CD8-positive, alpha-beta memory T cell (primary cell): ENCODE results near the gene C16orf96. TPM values are rescaled to one million over a fixed set of nuclear protein-coding genes. Genes with fewer than 3 reads are reported as not detected.
A peak's percentile ranks its signal among the peaks of the same experiment; 100 is the strongest.

ENCODE experiments used
- CTCF ChIA-PET: fragments of 350-600 bp; sonication (Branson Sonifier 250); formaldehyde crosslinking; loops from one replicate; lab custom pipeline; 2021; ENCODE audit warnings: antibody characterized with exemption; lab: Charles Lee
- POLR2A ChIA-PET: fragments of 350-600 bp; sonication (Branson Sonifier 250); formaldehyde crosslinking; loops from one replicate; lab custom pipeline; 2021; ENCODE audit warnings: antibody characterized with exemption; lab: Charles Lee
- DNase-seq, 5 donors: peaks; one replicate each; pipeline versions ENCODE4 v3.0.0 to v3.0.0-alpha.2; 2020 to 2022; ENCODE audit warnings: mixed read lengths in 1 of 5
- H3K27ac ChIP-seq: one replicate; pipeline ENCODE4 v1.7.0; 2013; ENCODE audit warnings: low read depth, mild to moderate bottlenecking, low read length, moderate library complexity
- H3K27me3 ChIP-seq: 2 replicates; pipeline ENCODE4 v1.7.0; 2013; ENCODE audit warnings: low read length, mild to moderate bottlenecking; ENCODE audit not compliant: insufficient read depth, poor library complexity, severe bottlenecking
- H3K36me3 ChIP-seq: 2 replicates; pipeline ENCODE4 v1.7.0; 2013; ENCODE audit warnings: mild to moderate bottlenecking, low read length, moderate library complexity; ENCODE audit not compliant: insufficient read depth
- H3K4me1 ChIP-seq: 2 replicates; pipeline ENCODE4 v1.7.0; 2013; ENCODE audit warnings: mild to moderate bottlenecking, low read length, moderate library complexity; ENCODE audit not compliant: insufficient read depth
- H3K4me3 ChIP-seq: 2 replicates; pipeline ENCODE4 v1.7.0; 2013; ENCODE audit warnings: mild to moderate bottlenecking, low read length
- H3K9me3 ChIP-seq: 2 replicates; pipeline ENCODE4 v1.7.0; 2013; ENCODE audit warnings: mild to moderate bottlenecking, low read length
- H3K27ac Mint-ChIP-seq, 8 donors: one replicate each; pipeline ENCODE4 v1.8.0; 2020 to 2021; ENCODE audit warnings: mixed read lengths in 8 of 8, mild to moderate bottlenecking in 6 of 8, inconsistent platforms in 3 of 8, moderate library complexity in 3 of 8
- H3K27me3 Mint-ChIP-seq, 2 donors: one replicate each; pipeline ENCODE4 v1.8.0; 2020 to 2021; ENCODE audit warnings: mixed read lengths in 2 of 2, mild to moderate bottlenecking in 1 of 2, moderate library complexity in 1 of 2
- H3K36me3 Mint-ChIP-seq, 3 donors: one replicate each; pipeline ENCODE4 v1.8.0; 2020 to 2021; ENCODE audit warnings: mixed read lengths in 3 of 3, inconsistent platforms in 1 of 3, mild to moderate bottlenecking in 1 of 3
- H3K4me1 Mint-ChIP-seq, 3 donors: one replicate each; pipeline ENCODE4 v1.8.0; 2020 to 2021; ENCODE audit warnings: mixed read lengths in 3 of 3, inconsistent platforms in 1 of 3, mild to moderate bottlenecking in 1 of 3
- H3K4me3 Mint-ChIP-seq, 7 donors: one replicate each; pipeline ENCODE4 v1.8.0; 2020 to 2021; ENCODE audit warnings: mixed read lengths in 7 of 7, mild to moderate bottlenecking in 6 of 7, moderate library complexity in 4 of 7, inconsistent platforms in 2 of 7
- H3K9me3 Mint-ChIP-seq, 5 donors: one replicate each; pipeline ENCODE4 v1.8.0; 2020 to 2022; ENCODE audit warnings: mixed read lengths in 5 of 5, mild to moderate bottlenecking in 3 of 5, moderate library complexity in 2 of 5, inconsistent platforms in 1 of 5
- polyA plus RNA-seq: library from polyadenylated mRNA; unstranded; fragments of 300-500 nt; fragmentation: Illumina TruSeq; gene quantifications from one replicate; pipeline ENCODE4 v1.2.3, GENCODE V29; 2021
- total RNA-seq, 2 experiments: library from RNA; stranded (reverse); gene quantifications; one replicate each; pipeline ENCODE4 v1.2.3, GENCODE V29; 2021

Gene C16orf96
- total and polyA plus RNA-seq, 3 experiments from 2014 or later = 0.05 to 0.11 (median 0.07) TPM

DNA sequence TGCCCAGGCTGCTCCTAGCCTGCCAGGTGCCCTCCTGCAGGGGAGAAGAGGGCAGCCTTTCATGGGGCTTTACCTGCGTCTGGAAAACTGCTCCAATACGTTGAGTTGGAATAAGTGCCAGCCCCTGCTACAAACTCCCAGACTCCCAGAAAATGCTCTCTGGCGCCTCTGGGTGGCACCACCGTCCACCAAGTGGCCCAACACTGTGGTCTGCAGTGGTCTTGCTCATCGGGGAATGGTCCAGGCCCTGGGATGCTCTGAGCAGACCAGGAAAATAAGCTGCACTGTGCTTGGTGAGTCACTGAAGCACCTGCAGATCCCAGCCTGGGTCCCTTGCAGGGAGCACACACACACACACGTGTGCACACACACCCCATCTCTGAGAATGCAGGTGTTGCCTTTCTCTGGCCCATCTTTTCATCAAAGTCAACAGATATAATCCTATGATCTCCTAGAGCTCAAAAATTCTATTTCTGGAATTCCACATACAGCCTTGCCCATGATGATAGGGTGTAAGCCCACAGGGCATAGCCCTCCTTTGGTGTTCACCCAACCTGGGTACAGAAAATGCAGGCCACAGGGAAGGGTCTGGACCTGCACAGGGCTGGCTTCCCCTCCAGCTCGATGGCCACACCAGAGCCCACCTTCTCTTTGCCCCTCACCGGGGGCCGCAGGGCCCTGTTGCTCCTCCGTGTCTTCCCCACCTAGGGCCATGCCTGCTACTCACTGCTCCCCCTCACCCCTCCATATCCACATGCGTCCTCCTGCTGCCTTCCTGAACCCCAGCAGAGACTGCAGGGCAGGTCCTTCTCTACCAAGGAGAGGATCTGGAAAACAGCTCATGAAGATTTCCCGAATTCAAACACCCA, 38.1 kb upstream of the C16orf96 start:
- CTCF ChIA-PET = interaction anchor here (1.7 to 1.8 kb wide), 2 partner anchors 11 to 30 kb away, joined by 5 to 6 read pairs; no protein-coding TSS in a partner anchor
- no peaks in the 10 kb centered on the region for H3K9me3 Mint-ChIP-seq
- Histone ChIP-seq H3K4me1 (peaks cover 27% of the 10 kb centered on the region), H3K9me3 (no peaks in the 10 kb centered on the region), H3K27ac (no peak overlapping the region), H3K27me3 (no peaks in the 10 kb centered on the region), H3K36me3 (peaks cover 4% of the 10 kb centered on the region), H3K4me3 (no peak overlapping the region)
- peak overlapping the region in 7 of 8 donors; percentile 26 to 82 (median 70) for H3K27ac Mint-ChIP-seq
- H3K4me1 Mint-ChIP-seq = peaks cover 39 to 53% (median 45%) of the 10 kb centered on the region in 3 donors
- DNase-seq = no peak
- peaks cover 0 to 2% of the 10 kb centered on the region in 2 donors for H3K27me3 Mint-ChIP-seq
- peak overlapping the region in 2 of 7 donors; percentile 19 to 61 for H3K4me3 Mint-ChIP-seq
- peaks cover 0 to 27% (median 0%) of the 10 kb centered on the region in 3 donors for H3K36me3 Mint-ChIP-seq
- POLR2A ChIA-PET = no interaction called here

DNA sequence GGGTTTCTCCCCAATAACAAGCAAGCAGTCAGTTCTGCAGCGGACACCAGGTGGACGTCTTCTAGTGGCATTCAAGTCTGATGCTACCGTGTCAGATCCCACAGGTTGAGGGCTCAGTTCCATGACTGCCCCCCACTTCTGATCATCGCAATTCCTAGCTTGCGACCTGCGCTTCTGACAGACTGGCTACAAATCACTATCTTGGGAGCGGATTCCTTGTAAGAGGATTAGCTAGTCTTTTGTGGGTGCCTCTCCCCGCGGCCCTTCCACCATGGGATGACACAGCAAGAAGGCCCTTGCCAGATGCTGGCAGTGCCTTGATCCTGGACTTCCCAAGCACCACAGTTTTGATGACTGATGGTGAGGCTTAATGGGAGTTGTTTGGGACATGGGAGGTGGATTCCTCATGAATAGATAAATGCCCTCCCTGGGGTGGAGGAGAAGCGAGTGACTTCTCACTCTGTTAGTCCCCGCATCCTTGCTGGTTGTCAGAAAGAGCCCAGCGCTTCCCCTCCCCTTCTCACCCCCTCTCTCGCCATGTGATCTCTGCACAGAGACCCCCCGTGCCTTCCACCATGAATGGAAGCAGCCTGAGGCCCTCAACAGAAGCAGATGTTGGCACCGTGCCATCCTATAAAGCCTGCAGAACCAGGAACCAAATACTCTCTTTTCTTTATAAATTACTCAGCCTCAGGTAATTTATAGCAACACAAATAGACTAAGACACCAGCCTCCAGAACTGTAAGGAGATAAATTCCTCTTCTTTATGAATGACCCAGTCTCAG, 36.7 kb upstream of the C16orf96 start:
- H3K9me3 Mint-ChIP-seq = no peaks in the 10 kb centered on the region
- peaks cover 0 to 2% of the 10 kb centered on the region in 2 donors for H3K27me3 Mint-ChIP-seq
- Histone ChIP-seq H3K36me3 (peaks cover 4% of the 10 kb centered on the region), H3K4me3 (no peak overlapping the region), H3K4me1 (peaks cover 19% of the 10 kb centered on the region), H3K9me3 (no peaks in the 10 kb centered on the region), H3K27me3 (no peaks in the 10 kb centered on the region), H3K27ac (no peak overlapping the region)
- H3K27ac Mint-ChIP-seq = peak overlapping the region in 5 of 8 donors; percentile 12 to 81 (median 37)
- ChIA-PET POLR2A (no interaction called here), CTCF (interaction anchor here (1.7 to 1.8 kb wide), 2 partner anchors 13 to 29 kb away, joined by 5 to 6 read pairs; no protein-coding TSS in a partner anchor)
- no peak for DNase-seq
- H3K4me1 Mint-ChIP-seq = peaks cover 33 to 44% (median 33%) of the 10 kb centered on the region in 3 donors
- peaks cover 0 to 23% (median 0%) of the 10 kb centered on the region in 3 donors for H3K36me3 Mint-ChIP-seq
- no peak overlapping the region for H3K4me3 Mint-ChIP-seq

DNA sequence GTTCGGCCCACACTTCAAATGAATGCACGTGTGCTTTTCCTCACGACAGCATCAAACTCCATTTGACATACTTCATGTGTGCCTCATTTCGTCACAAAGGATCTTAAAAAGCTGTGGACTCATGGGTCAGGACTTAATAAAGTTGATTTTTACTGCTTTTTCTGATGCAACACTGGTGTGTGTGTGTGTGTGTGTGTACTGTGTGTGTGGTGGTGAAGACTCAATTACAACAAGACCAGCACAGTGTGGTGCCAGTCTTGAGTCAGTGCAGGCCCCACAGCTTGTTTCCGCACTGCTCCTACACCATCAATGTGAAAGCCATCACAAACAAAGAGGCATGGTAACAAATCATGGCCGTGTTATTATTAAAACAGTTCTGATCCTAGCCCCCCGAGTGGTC, 35.2 kb upstream of the C16orf96 start:
- Mint-ChIP-seq H3K27me3 (no peaks in the 10 kb centered on the region), H3K4me3 (no peak overlapping the region), H3K4me1 (peaks cover 21 to 31% (median 22%) of the 10 kb centered on the region in 3 donors), H3K27ac (peak overlapping the region in 3 of 8 donors; percentile 26 to 54 (median 38)), H3K36me3 (peaks cover 0 to 20% (median 0%) of the 10 kb centered on the region in 3 donors), H3K9me3 (no peaks in the 10 kb centered on the region)
- peaks cover 4% of the 10 kb centered on the region for H3K4me1 ChIP-seq
- no peak for DNase-seq
- H3K9me3 ChIP-seq = no peaks in the 10 kb centered on the region
- no peak overlapping the region for H3K27ac ChIP-seq
- H3K4me3 ChIP-seq = no peak overlapping the region
- no peaks in the 10 kb centered on the region for H3K27me3 ChIP-seq
- peaks cover 4% of the 10 kb centered on the region for H3K36me3 ChIP-seq
- ChIA-PET POLR2A (no interaction called here), CTCF (interaction anchor here (1.0 to 1.3 kb wide), 2 partner anchors 14 to 35 kb away, joined by 3 to 4 read pairs; no protein-coding TSS in a partner anchor)

DNA sequence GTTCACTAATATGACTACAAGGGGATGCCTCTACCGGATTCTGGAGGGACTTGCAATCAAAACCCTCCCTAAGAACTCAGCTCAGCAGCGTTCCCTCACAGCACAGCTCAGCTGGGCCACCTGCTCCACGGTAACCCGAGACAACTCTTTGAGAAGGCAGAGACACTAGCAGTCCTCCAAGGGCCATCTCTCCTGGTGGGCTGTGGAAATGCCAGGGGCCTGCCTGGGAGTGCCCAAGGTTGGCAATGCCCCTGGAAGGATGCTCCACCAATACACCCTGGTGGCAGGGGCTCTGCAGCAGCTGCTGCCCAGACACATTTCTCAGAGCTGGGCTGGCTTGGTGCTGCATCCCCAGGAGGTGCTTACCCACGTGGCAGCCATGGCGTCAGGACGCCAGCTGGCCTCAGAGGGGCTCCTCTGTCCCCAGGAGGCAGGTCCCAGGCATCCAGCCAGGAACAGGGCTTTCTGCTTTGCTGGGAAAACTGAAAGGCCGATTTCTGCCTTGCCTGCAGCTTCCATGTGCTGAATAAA, 34.0 kb upstream of the C16orf96 start:
- H3K27me3 Mint-ChIP-seq = no peaks in the 10 kb centered on the region
- H3K36me3 Mint-ChIP-seq = peaks cover 0 to 20% (median 0%) of the 10 kb centered on the region in 3 donors
- DNase-seq = no peak
- Histone ChIP-seq H3K27me3 (no peaks in the 10 kb centered on the region), H3K4me1 (peaks cover 5% of the 10 kb centered on the region), H3K9me3 (no peaks in the 10 kb centered on the region), H3K27ac (no peak overlapping the region), H3K4me3 (no peak overlapping the region), H3K36me3 (peaks cover 4% of the 10 kb centered on the region)
- peaks cover 12 to 23% (median 14%) of the 10 kb centered on the region in 3 donors for H3K4me1 Mint-ChIP-seq
- POLR2A ChIA-PET = interaction anchor here (0.6 kb wide), 1 partner anchor 212 kb away, joined by 4 read pairs; the partner anchor contains the start of genes ANKS3 and DNAAF8
- H3K27ac Mint-ChIP-seq = peak overlapping the region in 3 of 8 donors; percentile 45 to 72 (median 61)
- H3K9me3 Mint-ChIP-seq = no peaks in the 10 kb centered on the region
- CTCF ChIA-PET = no interaction called here
- H3K4me3 Mint-ChIP-seq = no peak overlapping the region

DNA sequence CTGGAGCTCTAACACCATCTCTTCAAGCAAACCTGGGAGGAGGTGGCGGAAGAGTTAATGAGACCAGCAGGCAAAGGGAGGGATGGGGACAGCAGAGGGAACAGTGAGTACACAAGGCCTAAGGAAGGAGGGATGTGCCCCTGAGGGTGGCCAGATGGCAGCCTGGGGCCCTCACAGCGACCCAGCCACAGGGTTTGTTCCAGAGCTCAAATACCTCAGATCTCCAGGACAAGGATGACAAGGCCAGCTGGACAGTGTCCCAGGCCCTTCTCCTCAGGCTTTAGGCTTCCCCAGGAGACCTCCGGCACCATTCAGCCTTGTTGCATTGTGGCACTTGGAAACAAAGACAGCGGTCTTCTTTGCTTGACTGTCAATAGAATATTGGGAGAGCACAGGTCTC, 32.5 kb upstream of the C16orf96 start:
- H3K27me3 ChIP-seq = no peaks in the 10 kb centered on the region
- Mint-ChIP-seq H3K27ac (peak overlapping the region in 1 of 8 donors; percentile 71), H3K36me3 (peaks cover 0 to 20% (median 0%) of the 10 kb centered on the region in 3 donors), H3K4me3 (no peak overlapping the region), H3K4me1 (peaks cover 10 to 25% (median 15%) of the 10 kb centered on the region in 3 donors), H3K9me3 (no peaks in the 10 kb centered on the region), H3K27me3 (no peaks in the 10 kb centered on the region)
- H3K4me3 ChIP-seq = no peak overlapping the region
- H3K36me3 ChIP-seq = peaks cover 4% of the 10 kb centered on the region
- DNase-seq = no peak
- H3K9me3 ChIP-seq = no peaks in the 10 kb centered on the region
- ChIA-PET CTCF (interaction anchor here (0.8 to 1.4 kb wide), 3 partner anchors 25 to 100 kb away, joined by 3 to 5 read pairs (median 3); no protein-coding TSS in a partner anchor), POLR2A (no interaction called here)
- H3K27ac ChIP-seq = no peak overlapping the region
- peaks cover 9% of the 10 kb centered on the region for H3K4me1 ChIP-seq

DNA sequence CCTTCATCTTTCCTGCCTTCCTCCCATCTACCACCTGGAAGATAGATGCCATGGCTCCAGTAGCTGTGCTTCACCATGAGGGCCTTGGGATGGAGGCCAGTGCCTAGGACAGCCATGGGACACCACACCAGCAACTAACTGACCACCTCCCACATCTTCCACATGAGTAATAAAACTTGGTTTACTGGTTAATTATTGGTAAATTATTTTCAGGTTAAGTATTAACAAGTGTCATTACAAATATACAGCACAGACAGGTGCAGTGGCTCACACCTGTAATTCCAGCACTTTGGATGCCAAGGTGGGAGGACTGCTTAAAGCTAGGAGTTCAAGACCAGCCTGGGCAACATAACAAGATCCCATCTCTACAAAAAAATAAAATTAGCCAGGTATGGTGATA, 31.6 kb upstream of the C16orf96 start:
- H3K4me1 ChIP-seq = peaks cover 17% of the 10 kb centered on the region
- H3K4me1 Mint-ChIP-seq = peaks cover 14 to 32% (median 22%) of the 10 kb centered on the region in 3 donors
- H3K27me3 Mint-ChIP-seq = no peaks in the 10 kb centered on the region

DNA sequence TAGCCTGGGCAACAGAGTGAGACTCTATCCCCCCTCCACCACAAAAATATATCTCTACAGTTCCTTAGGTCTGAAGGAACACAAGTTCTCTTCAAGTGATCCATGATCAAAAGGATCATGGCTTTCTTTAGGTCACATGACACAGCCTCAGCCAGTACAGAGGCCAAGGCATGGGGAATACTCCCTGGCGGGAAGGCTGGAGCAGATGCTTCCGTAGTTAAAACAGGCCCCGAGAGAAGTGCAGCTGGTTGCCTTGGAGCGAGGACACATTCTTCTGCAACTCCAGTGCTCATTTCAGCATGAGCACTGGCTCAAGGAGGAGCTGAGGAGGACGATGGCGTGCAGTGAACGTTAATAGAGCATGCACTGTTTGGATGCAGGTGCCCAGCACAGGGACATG, 31.1 kb upstream of the C16orf96 start:
- H3K4me3 Mint-ChIP-seq = no peak overlapping the region
- no peak overlapping the region for H3K27ac ChIP-seq
- no peak for DNase-seq
- no peak overlapping the region for H3K27ac Mint-ChIP-seq
- no peaks in the 10 kb centered on the region for H3K9me3 ChIP-seq
- H3K36me3 Mint-ChIP-seq = peaks cover 0 to 22% (median 0%) of the 10 kb centered on the region in 3 donors
- peaks cover 18 to 34% (median 23%) of the 10 kb centered on the region in 3 donors for H3K4me1 Mint-ChIP-seq
- no peaks in the 10 kb centered on the region for H3K27me3 Mint-ChIP-seq
- CTCF ChIA-PET = interaction anchor here (1.7 kb wide), 1 partner anchor 24 kb away, joined by 5 read pairs; no protein-coding TSS in a partner anchor
- peaks cover 22% of the 10 kb centered on the region for H3K4me1 ChIP-seq
- no peak overlapping the region for H3K4me3 ChIP-seq
- peaks cover 4% of the 10 kb centered on the region for H3K36me3 ChIP-seq
- H3K27me3 ChIP-seq = no peaks in the 10 kb centered on the region
- H3K9me3 Mint-ChIP-seq = no peaks in the 10 kb centered on the region
- POLR2A ChIA-PET = no interaction called here

More for the DNA sequence above, 31.6 kb upstream of the C16orf96 start:
- Histone ChIP-seq H3K36me3 (peaks cover 4% of the 10 kb centered on the region), H3K9me3 (no peaks in the 10 kb centered on the region), H3K27ac (no peak overlapping the region), H3K4me3 (no peak overlapping the region), H3K27me3 (no peaks in the 10 kb centered on the region)
- ChIA-PET CTCF (interaction anchor here (0.8 kb wide), 1 partner anchor 99 kb away, joined by 3 read pairs; no protein-coding TSS in a partner anchor), POLR2A (no interaction called here)
- Mint-ChIP-seq H3K9me3 (no peaks in the 10 kb centered on the region), H3K4me3 (no peak overlapping the region), H3K27ac (peak overlapping the region in 1 of 8 donors; percentile 45), H3K36me3 (peaks cover 0 to 21% (median 0%) of the 10 kb centered on the region in 3 donors)
- DNase-seq = no peak
